HG02759 (cell line): ENCODE results near the gene ZFPM1.
"Not testable (repeated sequence)": the region's sequence is repeated elsewhere in the genome, so short reads cannot be mapped to it uniquely, and the experiment has no call there.

ENCODE experiments used
- ATAC-seq: cut with Tn5 transposase; IDR thresholded peaks from one replicate; pipeline ENCODE4 v1.9.1; 2021; ENCODE audit warnings: mild to moderate bottlenecking, moderate library complexity; ENCODE audit not compliant: unreplicated experiment

The ZFPM1 gene

DNA sequence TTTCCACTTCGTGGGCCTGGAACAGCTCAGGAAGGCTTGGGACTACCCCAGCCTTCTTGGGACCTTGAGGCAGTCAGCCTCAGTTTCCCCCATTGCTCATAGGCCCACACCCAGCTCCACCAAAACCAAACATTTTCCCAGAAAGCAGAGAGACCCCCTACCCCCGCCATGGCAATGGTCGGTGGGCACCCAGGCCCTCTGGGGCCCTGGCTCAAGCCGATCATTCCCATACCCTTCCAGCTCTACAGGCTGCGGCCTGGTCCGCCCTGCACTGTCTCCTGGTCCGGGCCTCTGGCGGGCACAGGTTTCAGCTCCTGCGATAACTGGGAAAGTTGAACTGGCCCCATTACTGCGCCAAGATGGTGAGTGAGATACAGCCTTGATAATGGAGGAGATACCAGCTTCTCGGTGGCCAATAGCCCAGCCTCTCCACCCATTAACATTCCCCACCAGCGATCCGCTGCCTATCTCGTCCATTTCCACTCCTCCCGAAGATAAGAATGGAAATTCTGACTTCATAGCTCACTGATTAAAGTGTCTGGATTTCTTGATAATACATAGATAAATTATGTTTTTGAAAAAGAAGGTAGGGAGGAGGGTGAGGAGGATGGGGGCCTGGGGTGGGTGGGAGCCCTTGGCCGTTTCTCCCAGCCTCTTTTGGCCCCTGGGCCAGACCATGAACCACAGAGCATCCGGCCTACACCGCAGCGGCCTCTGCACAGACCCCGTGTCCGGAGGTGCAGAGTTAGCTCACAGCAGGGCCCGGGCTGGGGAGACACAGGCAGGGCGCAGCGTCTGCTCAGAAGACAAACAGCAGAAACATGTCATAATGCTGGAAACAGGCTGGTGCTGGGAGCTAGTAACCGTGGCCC, 11.6 kb downstream of the ZFPM1 start:
- ATAC-seq = no peak

DNA sequence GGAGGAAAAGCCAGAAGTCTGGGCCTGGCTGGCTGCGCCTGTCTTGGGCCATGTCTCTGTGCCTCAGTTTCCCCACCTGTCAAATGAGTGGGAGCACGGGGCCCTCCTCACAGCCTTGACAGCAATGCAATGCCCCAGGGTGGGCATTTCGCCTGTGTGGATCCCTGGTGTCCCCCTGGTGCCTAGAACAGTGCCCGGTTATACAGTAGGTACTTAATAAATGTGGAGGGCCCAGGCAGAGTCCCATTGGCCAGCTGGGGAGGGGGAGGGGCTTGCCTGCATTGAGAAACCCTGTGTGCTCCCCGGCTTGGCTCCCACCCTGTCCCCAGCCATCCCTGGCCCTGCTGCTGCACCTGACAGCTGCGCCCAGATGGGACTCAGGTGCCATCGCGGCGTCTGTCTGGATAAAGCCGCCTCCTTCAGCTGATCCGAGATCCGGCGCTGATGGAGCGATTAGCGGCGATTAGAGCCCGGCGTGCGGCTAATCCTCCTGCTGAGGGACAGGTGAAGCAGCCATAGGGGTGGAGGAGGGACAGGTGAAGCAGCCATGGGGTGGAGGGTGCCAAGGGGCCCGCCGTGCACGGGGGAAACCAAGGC, 12.4 kb downstream of the ZFPM1 start:
- no peak for ATAC-seq

DNA sequence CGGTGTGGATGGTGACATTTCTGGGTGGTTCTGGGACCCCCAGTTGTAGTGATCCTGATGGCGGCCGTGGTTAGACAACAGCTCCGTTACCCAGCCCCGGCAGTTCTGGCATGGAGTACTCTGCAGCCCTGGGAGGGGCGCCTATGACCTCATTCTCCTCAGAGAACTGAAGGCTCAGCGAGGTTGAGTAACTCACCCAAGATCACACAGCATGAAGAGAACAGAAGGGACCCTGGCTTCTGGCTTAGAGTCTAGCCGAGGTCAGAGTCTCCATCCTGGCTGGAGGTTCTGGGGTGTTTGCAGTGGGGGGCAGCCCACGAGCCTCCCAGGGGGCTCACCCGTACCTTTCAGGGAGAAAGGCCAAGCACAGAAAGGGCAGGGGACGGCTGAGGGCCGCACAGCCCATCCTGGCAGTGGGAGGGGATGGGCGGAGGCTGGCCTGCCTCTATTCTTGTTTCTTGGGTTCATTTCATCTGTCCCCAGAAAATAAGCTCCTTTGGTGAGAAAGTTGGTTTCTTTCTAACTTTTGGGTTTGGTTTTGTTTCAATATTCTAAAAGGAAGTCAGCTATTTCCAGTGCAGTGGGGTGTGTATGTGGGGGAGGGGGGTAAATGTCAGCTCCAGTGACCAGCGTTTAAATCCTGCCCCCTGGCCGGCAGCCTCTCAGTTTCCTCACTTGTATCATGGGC, 13.2 kb downstream of the ZFPM1 start:
- no peak for ATAC-seq

DNA sequence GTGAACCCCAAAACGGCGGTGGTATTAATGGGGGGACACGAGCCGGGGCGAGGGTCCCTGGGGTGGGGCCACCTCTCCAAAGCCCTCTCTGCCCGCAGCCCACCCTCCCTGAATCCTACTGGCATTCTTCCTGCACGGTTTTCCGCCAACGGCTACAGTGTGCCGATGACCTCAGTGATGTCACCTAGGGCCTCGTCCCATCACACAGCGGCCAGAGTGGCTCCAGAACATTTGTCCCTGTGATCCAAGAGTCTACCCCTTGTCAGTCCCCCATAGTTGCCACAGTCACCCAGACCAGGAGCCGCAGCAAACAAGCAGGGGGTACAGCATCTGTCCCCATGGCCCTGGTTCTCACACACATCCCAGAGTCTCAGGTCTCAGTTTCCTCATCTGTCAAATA, 13.9 kb downstream of the ZFPM1 start:
- no peak for ATAC-seq

DNA sequence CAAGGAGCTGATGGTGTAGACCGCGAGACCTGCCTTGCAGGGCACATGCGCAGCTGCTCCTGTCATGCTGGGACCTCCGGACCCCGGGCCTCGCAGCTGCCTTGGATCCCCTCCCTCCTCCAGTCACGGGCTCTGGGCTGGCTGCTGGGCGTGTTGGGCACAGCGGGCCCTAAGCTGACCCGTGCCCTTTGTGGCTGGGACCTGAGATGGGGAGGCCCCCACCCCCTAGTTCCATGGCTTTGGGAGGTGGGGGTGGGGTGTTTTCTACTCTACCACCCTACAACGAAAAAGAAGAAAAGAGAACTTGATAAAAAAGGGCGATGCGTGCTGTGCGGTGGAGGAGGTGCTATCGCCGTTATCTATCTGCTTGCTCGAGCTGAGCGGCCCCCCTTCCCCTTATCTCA, 14.5 kb downstream of the ZFPM1 start:
- no peak for ATAC-seq

DNA sequence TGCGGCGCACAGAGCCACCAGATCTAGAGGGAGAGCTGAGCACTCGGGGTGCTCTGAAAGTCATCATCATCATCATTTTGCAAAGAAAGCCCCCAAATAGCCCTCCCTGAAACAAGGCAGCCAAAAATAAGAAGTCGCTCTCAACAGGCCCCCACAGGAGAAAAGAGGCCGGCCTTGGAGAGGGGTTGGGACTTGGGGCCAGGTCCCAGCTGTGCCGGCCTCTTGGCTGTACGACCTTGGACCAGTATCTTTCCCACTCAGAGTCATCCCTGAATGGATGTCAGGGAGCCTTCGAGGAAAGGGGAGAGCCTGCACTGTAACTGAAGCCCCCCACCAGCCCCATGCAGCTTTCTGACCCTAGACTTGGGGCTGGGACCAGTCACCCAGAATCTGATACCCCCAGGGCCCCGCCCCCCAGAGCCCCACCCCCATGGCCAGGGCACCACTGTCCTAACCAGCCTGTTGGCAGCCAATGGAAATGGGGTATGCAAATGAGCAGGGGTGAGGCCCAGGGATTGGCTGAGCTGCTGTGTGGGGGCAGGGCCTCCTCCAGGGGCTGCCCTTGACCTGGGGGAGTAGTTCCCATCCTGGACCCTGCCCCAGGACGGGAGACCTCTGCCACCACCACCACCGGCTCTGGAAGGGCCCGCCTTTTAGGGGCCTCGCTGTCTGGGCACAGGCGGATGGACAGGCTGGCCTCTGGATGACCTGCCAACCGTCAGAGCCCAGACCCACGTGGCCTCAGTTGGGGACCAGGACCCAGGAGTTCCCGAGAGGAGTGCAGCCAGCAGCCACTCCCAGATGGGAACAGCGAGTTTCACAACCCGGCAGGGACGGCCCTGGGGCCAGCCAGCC, 15.4 kb downstream of the ZFPM1 start:
- no peak for ATAC-seq

DNA sequence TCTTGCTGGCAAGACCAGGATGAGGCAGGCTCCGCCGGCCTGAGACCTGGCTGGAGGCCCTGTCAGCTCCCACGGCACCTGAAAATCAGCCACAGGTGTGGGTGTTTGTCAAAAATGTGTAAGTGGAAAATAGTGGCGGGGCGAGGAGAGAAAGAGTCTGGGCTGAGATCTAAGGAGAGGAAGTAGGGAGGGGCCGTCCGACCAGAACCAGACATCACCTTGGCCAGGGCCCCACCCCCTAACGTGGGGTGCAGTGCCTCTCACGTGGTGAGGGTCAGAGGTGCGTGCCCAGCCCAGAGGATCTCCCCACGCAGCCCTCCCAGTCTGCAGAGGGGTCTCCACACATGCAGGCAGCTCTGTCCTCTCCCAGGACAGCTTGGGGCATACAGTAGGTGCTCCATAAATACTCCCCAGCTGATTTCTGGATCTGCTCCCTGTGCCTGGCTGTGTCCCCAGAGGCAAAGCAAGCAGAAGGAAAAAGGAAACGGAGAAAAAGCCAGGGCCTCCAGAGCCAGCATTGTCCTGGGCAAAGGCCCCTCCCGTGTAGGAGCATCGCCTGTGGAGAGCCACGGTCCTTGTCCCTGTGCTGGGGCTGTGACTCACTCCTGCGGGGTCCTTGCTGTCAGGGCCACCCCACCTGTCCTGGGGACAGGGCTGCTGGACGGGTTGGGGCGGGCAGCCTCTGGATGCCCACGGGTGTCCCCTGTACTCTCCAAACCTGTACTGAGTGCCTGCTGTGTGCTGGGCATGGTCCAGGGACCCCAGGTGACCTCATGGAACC, 16.7 kb downstream of the ZFPM1 start:
- no peak for ATAC-seq

DNA sequence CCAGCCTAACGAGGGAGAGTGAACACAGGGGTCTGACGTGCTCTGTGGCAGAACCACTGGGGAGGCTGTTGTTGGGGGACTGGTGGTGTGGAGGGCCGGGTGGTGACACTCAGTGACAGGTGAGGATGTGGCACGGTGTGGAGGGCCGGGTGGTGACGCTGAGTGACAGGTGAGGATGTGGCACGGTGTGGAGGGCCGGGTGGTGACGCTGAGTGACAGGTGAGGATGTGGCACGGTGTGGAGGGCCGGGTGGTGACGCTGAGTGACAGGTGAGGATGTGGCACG, 17.3 kb downstream of the ZFPM1 start:
- ATAC-seq = not testable (repeated sequence)

DNA sequence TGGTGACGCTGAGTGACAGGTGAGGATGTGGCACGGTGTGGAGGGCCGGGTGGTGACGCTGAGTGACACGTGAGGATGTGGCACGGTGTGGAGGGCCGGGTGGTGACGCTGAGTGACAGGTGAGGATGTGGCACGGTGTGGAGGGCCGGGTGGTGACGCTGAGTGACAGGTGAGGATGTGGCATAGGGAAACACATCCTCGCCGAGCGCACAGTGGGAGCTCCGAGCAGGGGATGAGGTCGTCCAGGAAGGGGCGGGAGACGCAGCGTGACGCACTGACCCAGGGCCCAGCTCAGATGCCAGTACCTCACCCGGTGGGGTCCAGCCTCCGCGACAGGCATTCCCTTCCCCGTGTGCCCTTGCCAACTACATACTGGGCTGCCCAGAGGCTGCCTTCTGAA, 17.6 kb downstream of the ZFPM1 start:
- ATAC-seq = not testable (repeated sequence)

DNA sequence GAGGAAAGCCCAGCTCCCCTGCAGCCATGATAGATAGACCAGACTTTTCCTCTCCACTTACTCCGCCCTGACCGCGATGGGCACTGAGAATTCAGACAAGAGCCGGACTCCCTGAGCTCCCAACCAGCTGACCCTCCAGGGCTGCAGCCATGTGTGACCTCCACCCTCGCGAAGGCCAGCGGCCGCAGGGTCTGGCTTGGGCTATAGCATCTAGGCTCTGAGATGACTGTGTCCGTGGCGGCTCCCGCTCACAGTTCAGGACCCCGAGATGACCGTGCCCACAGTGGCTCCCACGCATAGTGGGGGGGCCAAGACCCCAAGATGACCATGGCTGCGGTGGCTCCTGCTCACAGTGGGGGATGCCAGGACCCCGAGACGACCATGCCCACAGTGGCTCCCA, 18.0 kb downstream of the ZFPM1 start:
- no peak for ATAC-seq

DNA sequence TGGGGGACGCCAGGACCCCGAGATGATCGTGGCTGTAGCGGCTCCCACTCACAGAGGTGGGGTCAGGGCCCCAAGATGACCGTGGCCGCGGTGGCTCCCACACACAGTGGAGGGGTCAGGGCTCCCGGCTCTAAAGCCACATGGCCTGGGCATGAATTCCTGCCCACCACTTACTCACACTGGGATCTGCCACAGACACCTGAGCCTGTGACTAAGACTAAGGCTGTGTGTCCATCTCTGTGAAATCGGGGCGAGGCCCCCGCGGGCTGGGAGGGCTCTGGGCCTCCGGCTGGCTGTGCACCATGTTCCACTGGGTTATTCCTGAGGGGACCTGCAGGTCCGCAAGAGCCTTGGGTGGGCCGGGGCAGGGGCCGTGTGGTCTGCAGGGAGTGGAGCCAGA, 18.5 kb downstream of the ZFPM1 start:
- no peak for ATAC-seq

DNA sequence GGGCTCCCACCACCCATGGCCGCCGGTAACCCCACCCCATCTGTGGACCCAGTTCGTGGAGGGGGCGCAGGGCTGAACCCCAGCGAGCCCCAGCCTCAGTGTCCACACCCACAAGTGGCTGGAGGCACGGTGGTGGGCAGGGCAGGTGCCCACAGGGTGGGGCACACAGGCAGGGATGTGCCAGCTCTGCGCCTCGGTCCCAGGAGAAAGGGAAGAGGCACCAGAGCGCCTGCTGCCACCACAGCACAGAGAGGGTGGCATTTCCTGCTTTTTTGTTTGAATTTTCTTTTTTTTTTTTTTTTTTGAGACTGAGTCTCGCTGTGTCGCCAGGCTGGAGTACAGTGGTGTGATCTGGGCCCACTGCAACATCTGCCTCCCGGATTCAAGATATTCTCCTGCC, 19.0 kb downstream of the ZFPM1 start:
- no peak for ATAC-seq

DNA sequence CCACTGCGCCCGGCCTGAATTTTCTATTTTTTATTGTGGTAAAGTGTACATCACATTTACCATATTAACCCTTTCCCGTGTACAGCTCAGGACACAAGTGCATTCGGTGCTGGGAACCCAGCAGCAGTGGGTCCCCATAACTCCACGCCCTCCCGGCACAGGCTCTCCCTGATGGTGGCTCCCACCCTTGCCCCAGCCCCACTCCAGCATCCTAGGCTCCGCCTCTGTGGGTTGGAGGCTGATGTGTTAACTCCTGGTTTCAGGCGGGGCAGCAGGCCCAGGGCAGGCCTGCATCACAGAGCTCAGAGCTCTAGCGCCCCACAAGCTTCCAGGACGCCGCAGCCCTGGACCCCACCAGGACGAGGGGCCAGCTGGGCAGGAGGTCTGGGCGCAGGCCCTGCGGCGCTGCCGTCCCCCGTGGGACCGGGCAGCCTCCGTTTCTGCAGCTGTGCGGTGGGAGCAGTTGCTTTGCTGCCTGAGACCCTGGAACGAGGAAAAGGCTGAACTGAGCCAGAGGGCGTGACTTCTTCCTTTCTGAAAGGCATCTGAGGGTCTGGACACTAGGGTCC, 19.6 kb downstream of the ZFPM1 start:
- no peak for ATAC-seq

DNA sequence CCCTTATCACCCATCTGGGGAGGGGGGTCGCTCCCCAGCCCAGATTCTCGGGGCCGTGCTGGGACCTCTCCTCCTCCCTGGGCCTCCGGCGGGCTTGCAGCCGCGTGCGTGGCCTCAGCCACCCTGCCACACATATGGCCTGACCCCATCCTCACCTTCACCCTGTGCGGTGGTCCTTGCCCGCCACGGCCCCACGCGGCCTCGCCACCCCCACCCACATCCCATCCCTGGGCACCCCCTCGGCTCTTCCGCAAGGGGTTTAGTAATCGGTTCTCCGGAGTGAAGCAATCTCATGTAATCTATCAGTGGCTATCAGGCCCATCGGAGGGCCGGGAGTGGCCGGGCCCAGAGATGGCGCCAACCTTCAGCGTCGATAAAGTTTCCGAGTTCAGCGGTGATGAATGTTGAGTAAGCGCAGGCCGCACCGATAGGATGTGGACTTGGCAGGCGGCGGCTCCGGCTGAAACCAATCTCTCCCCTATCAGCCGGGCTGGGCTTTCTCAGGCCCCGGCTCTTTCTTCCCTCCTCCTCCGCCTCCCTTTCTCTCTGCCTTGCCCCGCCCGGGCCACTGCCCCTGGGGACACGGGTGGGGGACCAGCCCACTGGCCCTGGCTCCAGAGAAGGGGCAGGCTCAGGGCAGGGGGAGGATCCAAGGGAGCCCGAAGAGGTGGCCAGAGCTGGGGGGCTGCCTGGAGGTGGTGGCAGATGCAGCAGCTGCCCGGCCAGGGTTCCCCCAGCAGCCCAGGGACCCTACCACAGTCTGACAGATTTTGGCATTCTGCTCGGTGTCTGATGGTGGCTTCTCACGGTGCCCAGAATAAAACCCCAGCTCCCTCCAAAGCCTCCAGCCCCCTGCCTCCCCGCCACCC, 20.8 kb downstream of the ZFPM1 start:
- no peak for ATAC-seq

DNA sequence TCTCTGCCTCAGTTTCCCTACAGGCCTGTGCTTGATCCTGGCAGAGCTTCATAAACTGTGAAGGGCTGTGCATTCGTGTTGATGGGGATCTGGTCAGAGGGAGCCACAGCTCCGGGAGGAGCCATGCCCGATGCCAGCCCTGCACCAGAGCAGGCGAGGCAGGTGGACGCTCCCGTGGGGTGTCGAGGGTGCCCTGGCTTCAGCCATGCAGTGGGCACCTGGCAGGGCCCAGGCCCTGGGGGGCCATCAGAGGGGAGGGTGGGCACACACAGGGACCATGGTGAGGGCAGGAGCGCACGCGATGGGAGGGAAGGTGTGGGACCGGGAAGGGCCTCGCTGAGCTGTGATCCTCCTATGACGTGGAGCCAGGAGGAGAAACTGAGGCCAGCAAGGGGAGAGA, 22.0 kb downstream of the ZFPM1 start:
- ATAC-seq = no peak

DNA sequence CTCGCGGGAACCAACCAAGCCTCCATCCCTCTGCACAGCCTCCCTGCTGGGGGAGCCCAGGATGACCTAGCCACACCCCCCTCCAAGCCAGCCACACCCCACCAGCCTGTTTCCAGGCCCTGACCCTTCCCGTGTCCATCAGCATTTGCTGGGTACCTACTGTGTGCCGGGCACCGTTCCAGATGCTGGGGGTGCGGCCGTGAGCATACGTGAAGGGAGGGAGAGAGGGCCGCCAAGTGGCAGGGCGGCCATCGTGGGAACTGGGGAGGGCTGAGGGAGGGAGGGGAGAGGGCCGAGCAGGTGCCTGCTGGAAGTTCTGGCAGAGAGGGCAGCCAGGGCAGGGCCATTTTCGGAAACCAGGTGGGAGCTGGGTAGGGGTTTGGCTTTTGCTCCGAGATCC, 23.1 kb downstream of the ZFPM1 start:
- ATAC-seq = no peak

DNA sequence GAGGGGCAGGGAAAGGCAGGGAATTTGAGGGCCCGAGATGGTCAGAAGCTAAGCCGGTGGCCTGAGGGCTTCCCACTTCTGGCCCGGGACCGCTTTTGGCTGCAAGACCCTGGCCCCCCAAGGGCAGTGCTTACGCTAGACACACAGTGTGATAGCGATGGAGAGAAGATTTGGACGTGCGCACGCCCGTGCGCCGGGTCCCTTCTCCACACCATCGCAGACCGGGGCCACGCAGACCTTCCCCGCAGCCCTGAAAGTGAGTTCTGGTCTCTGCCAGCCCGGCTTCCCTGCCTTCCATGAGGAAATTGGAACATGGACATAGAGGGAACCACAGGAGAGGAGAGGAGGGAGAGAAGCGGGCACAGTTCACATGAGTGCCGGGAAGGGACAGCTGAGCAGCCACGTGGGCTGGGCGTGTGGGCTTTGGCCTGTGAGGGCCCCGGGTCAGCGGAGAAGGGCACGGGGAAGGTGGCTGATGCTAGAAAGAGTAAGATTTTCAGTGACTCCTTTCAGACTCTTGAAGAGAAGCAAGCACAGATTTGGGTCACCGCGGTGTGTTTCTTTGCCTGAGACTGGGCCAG, 23.8 kb downstream of the ZFPM1 start:
- ATAC-seq = no peak

DNA sequence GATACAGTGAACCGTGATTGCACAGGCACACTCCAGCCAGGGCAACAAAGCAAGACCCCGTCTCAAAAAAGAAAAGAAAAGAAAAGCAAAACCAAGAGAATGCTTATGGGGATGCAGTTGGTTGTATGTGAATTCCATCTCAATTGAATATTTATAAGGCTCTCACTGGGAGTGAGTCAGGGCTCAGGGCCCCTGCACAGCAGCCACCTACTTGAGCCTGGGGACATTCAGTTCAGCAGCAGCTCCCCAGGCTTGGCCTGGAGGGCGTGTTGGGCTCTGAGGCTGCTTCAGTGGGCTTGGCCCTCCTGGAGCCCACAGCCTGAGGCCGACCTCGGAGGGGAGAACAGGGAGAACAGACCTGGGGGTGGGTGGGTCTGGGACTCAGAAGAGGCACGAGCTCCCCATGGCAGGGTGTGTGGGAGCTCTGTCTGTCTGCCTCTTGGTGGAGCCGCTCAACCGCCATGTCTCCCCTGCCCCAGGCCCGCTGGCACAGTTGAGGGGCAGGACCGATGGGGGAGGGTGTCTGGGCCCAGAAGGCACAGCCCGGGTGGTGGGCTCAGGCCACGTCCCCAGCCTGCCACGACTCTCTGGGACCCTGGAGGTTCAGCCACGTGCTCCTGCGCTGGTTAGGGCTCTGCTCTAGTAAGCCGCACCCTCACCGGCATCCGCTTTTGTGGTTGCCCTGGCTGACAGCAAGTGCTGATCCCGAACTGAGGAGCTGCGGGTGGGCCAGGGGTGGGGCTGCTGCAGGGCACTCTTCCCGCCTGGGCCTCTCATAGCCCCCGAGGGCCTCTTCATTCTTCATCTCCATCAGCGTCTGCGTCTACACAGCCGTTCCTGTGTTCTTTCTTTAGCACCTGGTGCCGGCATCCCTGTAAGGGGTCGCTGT, 24.8 kb downstream of the ZFPM1 start:
- no peak for ATAC-seq
